HepG2 (cell line): Measurements from ENCODE around the gene MAGI1. TPM values are rescaled to one million over a fixed set of nuclear protein-coding genes. Genes with fewer than 3 reads are reported as not detected.
A peak's percentile ranks its signal among the peaks of the same experiment; 100 is the strongest.

Experiments
- ATAC-seq: fragments of 200-7000 bp; cut with Tn5 transposase; 3 replicates; pipeline ENCODE4 v1.9.1; 2020; ENCODE audit warnings: mild to moderate bottlenecking, moderate library complexity
- BruUV-seq: library from RNA; stranded (reverse); fragments of 400-500 nt; replicated peaks from 2 replicates; lab custom pipeline; 2021; lab: Mats Ljungman, UMichigan
- CTCF ChIA-PET: fragments of 300-600 bp; formaldehyde crosslinking; extraction: SDS; loops from one replicate; lab custom pipeline; 2021; ENCODE audit warnings: low total read pairs, inconsistent platforms, low intra/inter-chr PET ratio; lab: Yijun Ruan, JAX
- POLR2A ChIA-PET: fragments of 350-600 bp; sonication (Branson Sonifier 250); formaldehyde crosslinking; loops from one replicate; lab custom pipeline; 2020; ENCODE audit warnings: antibody characterized with exemption, inconsistent platforms; lab: Yijun Ruan, JAX
- DNase-seq: peaks from one replicate; pipeline ENCODE4 v3.0.0-alpha.2; 2015; ENCODE audit warnings: low spot score
- FAIRE-seq: peaks from 3 replicates; lab custom pipeline; 2011; peaks lifted over from hg19 to GRCh38; lab: Jason Lieb, UNC
- H2AFZ ChIP-seq: one replicate; pipeline ENCODE4 v1.6.1; 2011; ENCODE audit warnings: low read length, inconsistent platforms
- H3K27ac ChIP-seq: fragments of 300-600 bp; 3 replicates; pipeline ENCODE4 v1.8.0; 2011; ENCODE audit warnings: mixed run types, mild to moderate bottlenecking, mixed read lengths, low read length, inconsistent platforms; ENCODE audit not compliant: insufficient read depth; ENCODE audit errors: extremely low read length
- H3K27me3 ChIP-seq, 2 experiments: fragments of 200-600 bp in 1 of 2; 2 replicates in 1 of 2; 3 replicates in 1 of 2; pipeline versions ENCODE4 v1.6.0 to v1.8.0; 2011; ENCODE audit warnings: low read length in 2 of 2, mild to moderate bottlenecking in 2 of 2, moderate library complexity in 2 of 2, inconsistent platforms in 1 of 2; ENCODE audit not compliant: insufficient read depth in 2 of 2, control insufficient read depth in 1 of 2
- H3K36me3 ChIP-seq, 2 experiments: fragments of 200-600 bp in 1 of 2; replicated peaks in 1 of 2; 2 replicates in 1 of 2; 3 replicates in 1 of 2; pipeline versions ENCODE4 v1.5.1 to v1.8.0; 2011; ENCODE audit warnings: low read length in 2 of 2, inconsistent platforms in 1 of 2; ENCODE audit not compliant: insufficient read depth in 2 of 2, control insufficient read depth in 1 of 2
- H3K4me1 ChIP-seq: 2 replicates; pipeline ENCODE4 v1.5.1; 2012; ENCODE audit warnings: low read length, inconsistent platforms; ENCODE audit not compliant: insufficient read depth
- H3K4me2 ChIP-seq: 2 replicates; pipeline ENCODE4 v1.6.0; 2011; ENCODE audit warnings: low read depth, low read length, inconsistent platforms
- H3K4me3 ChIP-seq, 3 experiments: fragments of 200-600 bp in 1 of 3; sonication (generic), shearing (Covaris generic) in 1 of 3; replicated peaks in 1 of 3; 2 replicates each; pipeline ENCODE4 v1.5.1; 2011 to 2016; ENCODE audit warnings: low read length in 3 of 3, inconsistent platforms in 2 of 3, low read depth in 2 of 3, mild to moderate bottlenecking in 2 of 3, control low read depth in 1 of 3, mixed read lengths in 1 of 3; ENCODE audit not compliant: insufficient read depth in 1 of 3
- H3K79me2 ChIP-seq: one replicate; pipeline ENCODE4 v1.6.1; 2011; ENCODE audit warnings: low read length, inconsistent platforms; ENCODE audit not compliant: insufficient read depth
- H3K9ac ChIP-seq: 2 replicates; pipeline ENCODE4 v1.6.0; 2011; ENCODE audit warnings: mild to moderate bottlenecking, low read depth, low read length, inconsistent platforms; ENCODE audit not compliant: insufficient read depth
- H3K9me3 ChIP-seq: 2 replicates; pipeline ENCODE4 v1.5.1; 2012; ENCODE audit warnings: mild to moderate bottlenecking, low read length
- H4K20me1 ChIP-seq: 2 replicates; pipeline ENCODE4 v1.6.0; 2011; ENCODE audit warnings: inconsistent platforms, mild to moderate bottlenecking, low read length, moderate library complexity; ENCODE audit not compliant: insufficient read depth
- ZNF530 ChIP-seq: sonication (generic); formaldehyde crosslinking; IDR thresholded peaks from 2 replicates; pipeline ENCODE4 v1.5.0; 2020; ENCODE audit warnings: low read depth, mild to moderate bottlenecking, missing genetic modification reagents
- ZNF740 ChIP-seq: sonication (generic); formaldehyde crosslinking; IDR thresholded peaks from 2 replicates; pipeline ENCODE4 v1.4.0; 2020; ENCODE audit warnings: missing genetic modification reagents
- WGBS: methylation state at CpG from one replicate; pipeline ENCODE4 v1.1.6; 2017; ENCODE audit warnings: low lambda C conversion rate; 5-methylcytosine and 5-hydroxymethylcytosine counted together
- in situ Hi-C: cut with HindIII; loops from 2 replicates; pipeline ENCODE4 v1.10.0; 2017; ENCODE audit warnings: low pct_unique_long_range_greater_than_20kb; ENCODE audit not compliant: extremely low pct_ligation_motif_present
- intact Hi-C: fragments of 100-400 bp; cut with micrococcal nuclease; formaldehyde crosslinking; loops from one replicate; pipeline ENCODE4 v1.10.0; 2022; ENCODE audit not compliant: unreplicated experiment
- polyA plus RNA-seq, 8 experiments: library from polyadenylated mRNA; depleted of rRNA in 3 of 8; stranded (reverse) in 7 of 8; unstranded in 1 of 8; fragments of >200 nt; fragmentation: Illumina TruSeq in 4 of 8; extraction: Trizol in 4 of 8; gene quantifications; 2 replicates each; pipeline versions ENCODE4 v1.2.1 to v1.2.3, GENCODE V29; 2011 to 2016; ENCODE audit warnings: low read depth in 4 of 8, missing spikeins in 1 of 8, mixed read lengths in 1 of 8; ENCODE audit not compliant: insufficient read depth in 1 of 8
- total RNA-seq, 5 experiments: library from RNA; depleted of rRNA; stranded (reverse); fragments of >200 nt; fragmentation: Illumina TruSeq; extraction: Trizol; gene quantifications; 2 replicates each; pipeline ENCODE4 v1.2.3, GENCODE V29; 2016; ENCODE audit warnings: low read depth in 1 of 5
- TF ChIP-seq, protein P1 (sequence below): sonication (generic); formaldehyde crosslinking; IDR thresholded peaks from 2 replicates; pipeline ENCODE4 v1.4.0; 2020; ENCODE audit warnings: low read depth, missing genetic modification reagents

MAGI1 gene
- total and polyA plus RNA-seq, 2 of the 13 experiments (the other 11 are each of a cell fraction or from before 2014, with no cell fraction given), result 22.2 to 26.0 TPM

DNA sequence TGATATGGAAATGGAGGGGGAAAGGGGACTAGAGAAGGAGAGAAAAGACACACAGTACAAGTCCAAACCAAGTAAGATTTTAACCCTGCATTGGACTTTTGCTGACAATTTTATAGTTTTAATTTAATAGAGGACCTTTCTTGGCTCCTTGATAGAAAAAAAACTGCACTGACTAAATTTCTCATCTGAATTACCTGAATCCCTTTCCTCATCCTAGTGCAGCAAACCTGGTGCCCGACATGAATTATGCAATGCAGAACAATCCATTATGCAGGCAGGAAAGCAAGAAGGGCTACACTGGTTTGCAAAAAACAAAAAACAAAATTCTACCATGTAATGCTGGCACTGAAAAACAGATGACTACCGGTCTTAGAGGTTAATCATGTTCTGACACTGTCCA, 15.5 kb downstream of the MAGI1 start:
- CTCF ChIA-PET, result no interaction called here
- H3K79me2 ChIP-seq, result peaks cover 95% of the 10 kb centered on the region
- no peak for FAIRE-seq

More for the DNA sequence above, 15.5 kb downstream of the MAGI1 start:
- intact Hi-C loops, result no loop called here
- H2AFZ ChIP-seq, result no peak overlapping the region
- H3K4me3 ChIP-seq, result no peak overlapping the region
- DNase-seq (no peak), ATAC-seq (no peak)
- H3K9me3 ChIP-seq, result no peaks in the 10 kb centered on the region
- no peaks in the 10 kb centered on the region for H3K36me3 ChIP-seq
- no TSS peak for BruUV-seq
- no peak overlapping the region for H3K9ac ChIP-seq
- peaks cover 77% of the 10 kb centered on the region for H4K20me1 ChIP-seq
- POLR2A ChIA-PET, result no interaction called here
- peaks cover 22% of the 10 kb centered on the region; the same call in 1 of the 2 replicates for H3K4me1 ChIP-seq
- TF ChIP-seq, protein P1, sequence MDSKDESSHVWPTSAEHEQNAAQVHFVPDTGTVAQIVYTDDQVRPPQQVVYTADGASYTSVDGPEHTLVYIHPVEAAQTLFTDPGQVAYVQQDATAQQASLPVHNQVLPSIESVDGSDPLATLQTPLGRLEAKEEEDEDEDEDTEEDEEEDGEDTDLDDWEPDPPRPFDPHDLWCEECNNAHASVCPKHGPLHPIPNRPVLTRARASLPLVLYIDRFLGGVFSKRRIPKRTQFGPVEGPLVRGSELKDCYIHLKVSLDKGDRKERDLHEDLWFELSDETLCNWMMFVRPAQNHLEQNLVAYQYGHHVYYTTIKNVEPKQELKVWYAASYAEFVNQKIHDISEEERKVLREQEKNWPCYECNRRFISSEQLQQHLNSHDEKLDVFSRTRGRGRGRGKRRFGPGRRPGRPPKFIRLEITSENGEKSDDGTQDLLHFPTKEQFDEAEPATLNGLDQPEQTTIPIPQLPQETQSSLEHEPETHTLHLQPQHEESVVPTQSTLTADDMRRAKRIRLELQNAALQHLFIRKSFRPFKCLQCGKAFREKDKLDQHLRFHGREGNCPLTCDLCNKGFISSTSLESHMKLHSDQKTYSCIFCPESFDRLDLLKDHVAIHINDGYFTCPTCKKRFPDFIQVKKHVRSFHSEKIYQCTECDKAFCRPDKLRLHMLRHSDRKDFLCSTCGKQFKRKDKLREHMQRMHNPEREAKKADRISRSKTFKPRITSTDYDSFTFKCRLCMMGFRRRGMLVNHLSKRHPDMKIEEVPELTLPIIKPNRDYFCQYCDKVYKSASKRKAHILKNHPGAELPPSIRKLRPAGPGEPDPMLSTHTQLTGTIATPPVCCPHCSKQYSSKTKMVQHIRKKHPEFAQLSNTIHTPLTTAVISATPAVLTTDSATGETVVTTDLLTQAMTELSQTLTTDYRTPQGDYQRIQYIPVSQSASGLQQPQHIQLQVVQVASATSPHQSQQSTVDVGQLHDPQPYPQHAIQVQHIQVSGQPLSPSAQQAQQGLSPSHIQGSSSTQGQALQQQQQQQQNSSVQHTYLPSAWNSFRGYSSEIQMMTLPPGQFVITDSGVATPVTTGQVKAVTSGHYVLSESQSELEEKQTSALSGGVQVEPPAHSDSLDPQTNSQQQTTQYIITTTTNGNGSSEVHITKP, result 0 out of 2 replicates have a peak, but pooled peaks have one; percentile 46
- no peak for TF ChIP-seq ZNF740 (CRISPR knock-in tag)
- no peak for TF ChIP-seq ZNF530 (CRISPR knock-in tag)
- TF ChIP-seq, all 625 proteins: peak for 1
- Histone ChIP-seq H3K4me2 (no peak overlapping the region), H3K27ac (no peak overlapping the region), H3K27me3 (no peaks in the 10 kb centered on the region)
- 93% methylated on average over 2 of the region's 2 CpGs for WGBS
- in situ Hi-C loops, result no loop called here
